Stimulated activated CD8-positive, alpha-beta memory T cell treated with anti-CD3 and anti-CD28 coated beads, Interleukin-12 subunit alpha, Interleukin-12 subunit beta, amount 100 ng/mL, for 24 hours (primary cell): ENCODE measurements around the gene SYN1.

Experiments
- DNase-seq: peaks from one replicate; pipeline ENCODE4 v3.0.0-alpha.2; 2020; ENCODE audit errors: extremely low read depth

SYN1 gene

GRCh38 chrX:47595716-47596251 lies 23.9 kb downstream of the SYN1 start:
- DNase-seq = no peak

DNA sequence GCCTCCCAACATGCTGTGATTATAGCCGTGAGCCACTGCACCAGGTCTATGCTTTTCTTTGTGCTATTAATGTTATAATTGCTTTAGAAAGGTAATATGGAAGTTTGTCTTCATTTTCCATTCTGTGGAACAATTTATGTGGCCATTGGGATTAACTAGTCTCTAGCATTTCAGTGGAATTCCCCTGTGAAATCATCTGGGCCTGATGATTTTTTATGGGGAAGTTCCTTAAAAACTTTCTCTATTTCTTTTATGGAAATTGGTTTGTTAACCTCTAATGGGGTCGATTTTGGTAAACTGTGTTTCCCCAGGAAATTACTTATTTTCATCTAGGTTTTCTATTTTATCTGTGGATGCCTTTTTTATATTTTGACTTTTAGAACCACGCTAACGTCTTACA lies 26.1 kb downstream of the SYN1 start:
- DNase-seq = no peak

GRCh38 chrX:47590984-47591383 lies 28.7 kb downstream of the SYN1 start:
- DNase-seq = no peak

- no peak for DNase-seq
Measured at GRCh38 chrX:47587906-47588735, 31.5 kb downstream of the SYN1 start.

GRCh38 chrX:47587091-47587891 lies 32.4 kb downstream of the SYN1 start:
- DNase-seq = no peak

DNA sequence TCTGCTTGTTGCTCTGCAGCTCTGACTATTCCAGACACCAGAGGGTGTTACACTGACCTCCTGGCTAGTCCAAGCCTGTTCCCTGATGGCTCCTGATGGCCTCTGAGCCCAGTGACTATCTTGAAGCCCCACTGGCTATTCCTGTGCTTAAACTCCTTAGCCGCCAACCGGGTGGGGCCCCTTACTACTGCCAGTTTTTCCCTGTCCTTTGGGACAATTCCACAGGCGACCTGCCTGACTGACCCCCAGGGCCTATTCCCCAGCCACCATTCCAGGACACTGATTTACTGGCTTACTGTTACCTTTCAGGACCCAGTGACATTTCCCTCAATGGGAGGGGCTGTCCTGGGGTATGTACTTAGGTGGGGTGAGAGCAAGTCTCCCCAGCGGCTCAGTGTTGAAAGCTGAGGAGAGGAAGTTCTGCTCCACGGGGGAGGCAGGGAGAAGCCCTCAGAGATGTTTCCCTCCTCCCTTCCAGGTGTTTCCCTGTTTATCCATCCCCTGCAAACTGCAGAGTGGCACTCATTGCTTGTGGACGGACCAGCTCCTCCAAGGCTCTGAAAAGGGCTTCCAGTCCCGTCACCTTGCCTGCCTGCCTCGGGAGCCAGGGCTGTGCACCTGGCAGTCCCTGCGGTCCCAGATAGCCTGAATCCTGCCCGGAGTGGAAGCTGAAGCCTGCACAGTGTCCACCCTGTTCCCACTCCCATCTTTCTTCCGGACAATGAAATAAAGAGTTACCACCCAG lies 33.4 kb downstream of the SYN1 start:
- DNase-seq = no peak

DNA sequence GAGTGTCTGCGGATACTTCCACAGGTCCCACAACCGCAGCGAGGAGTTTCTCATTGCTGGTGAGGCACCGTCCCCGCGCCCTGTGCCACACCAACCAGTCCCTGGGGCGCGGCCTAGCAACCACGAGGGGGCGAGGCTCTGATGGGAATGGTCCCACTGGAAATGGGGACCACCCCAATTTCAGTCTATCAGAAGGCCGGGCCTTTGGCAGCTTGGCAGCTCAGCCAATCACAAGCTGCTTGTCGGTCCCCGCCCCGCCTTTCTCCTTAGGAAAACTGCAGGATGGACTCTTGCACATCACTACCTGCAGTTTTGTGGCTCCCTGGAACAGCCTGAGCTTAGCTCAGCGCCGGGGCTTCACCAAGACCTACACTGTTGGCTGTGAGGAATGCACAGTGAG lies 34.4 kb downstream of the SYN1 start:
- no peak for DNase-seq

DNA sequence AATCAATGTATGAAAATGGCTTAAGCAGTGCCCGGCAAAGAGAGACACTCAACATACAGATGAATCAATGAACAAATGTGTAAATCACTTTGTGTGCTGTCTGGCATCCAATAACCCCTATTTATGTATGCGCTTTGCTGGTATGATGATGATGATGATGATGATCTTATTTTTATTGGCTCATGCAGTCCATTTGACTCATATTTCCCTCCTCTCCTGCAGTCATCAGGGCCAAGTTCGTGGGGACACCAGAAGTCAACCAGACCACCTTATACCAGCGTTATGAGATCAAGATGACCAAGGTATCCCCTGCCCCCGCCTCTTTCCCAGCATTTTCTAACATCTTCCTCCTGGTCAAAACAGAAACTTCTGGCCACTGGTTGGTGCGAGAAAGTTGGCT lies 34.9 kb downstream of the SYN1 start:
- no peak for DNase-seq

GRCh38 chrX:47583240-47583861 lies 36.3 kb downstream of the SYN1 start:
- no peak for DNase-seq

DNA sequence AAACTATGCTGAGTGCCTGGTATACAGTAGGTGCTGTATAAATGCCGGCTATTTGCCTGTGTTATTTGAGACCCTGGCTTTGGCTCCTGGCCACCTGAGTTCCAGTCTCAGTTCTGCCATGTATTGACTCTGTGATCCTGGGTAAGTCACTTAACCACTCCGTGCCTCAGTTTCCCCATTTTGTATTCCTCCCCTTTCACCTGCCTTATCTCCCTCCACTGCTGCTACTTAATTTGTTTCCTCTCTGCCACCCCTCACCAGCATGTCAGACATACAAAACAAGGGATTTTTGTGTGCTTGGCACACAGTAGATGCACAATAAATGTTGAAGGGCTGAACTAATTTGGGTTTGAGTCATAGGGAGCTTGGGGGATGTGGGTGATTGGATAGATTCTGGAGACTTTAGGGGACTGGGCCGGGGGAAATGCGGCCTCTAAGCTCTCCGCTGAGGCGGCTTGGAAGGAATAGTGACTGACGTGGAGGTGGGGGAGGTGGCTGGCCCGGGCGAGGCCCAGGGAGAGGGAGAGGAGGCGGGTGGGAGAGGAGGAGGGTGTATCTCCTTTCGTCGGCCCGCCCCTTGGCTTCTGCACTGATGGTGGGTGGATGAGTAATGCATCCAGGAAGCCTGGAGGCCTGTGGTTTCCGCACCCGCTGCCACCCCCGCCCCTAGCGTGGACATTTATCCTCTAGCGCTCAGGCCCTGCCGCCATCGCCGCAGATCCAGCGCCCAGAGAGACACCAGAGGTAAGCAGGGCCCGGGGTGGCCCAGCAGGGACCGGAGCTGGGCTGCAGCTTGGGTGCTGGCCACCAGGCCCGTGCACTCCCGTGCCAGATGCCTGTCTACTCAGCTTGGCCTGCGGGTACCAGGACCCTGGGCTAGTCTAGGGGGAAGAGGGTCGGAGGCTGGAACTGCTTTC lies 37.7 kb downstream of the SYN1 start, which contains the start of gene TIMP1:
TIMP1 (plus strand) TSS at position 706 of the 917 bp plus-strand sequence. CDS start 980 bp downstream, outside the sequence.
- DNase-seq = peak; percentile 48

DNA sequence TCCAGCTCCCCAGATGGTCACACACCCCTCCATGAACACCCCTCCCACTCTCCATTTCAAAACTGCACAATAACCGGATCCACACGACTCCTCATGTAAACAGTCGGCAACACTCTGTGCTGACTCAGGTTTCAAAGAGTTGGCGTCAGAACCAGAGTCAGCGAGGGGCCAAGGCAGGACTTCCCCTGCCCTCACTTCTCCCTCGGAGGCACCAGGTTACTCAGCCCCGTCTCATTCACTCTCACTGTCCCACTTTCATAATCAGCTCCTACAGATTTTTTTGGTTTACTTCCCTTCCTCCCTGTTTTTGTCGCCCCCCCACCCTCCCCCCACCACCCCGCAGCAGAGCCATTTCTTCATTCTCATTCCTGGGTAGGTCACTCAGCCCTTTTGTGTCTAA lies 40.1 kb downstream of the SYN1 start:
- DNase-seq = no peak

DNA sequence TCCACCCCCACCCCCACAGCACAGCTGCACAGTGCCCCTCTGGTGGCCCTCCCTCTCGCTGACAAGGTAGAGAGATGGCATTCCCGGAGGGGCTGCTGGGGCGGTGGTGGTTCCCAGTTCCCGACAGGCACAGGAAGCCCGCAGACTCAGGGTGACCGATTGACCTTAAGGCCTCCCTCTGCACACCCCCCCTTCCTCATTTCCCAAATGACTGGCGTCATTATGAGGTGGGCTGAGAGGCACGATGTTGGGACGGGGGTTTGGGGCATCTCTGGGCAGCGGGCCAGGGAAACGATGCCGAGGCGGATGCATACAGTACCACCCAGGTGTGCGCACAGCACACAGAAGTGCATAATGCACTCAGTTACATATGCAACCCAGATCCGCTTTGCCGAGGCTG lies 41.0 kb downstream of the SYN1 start:
- no peak for DNase-seq

DNA sequence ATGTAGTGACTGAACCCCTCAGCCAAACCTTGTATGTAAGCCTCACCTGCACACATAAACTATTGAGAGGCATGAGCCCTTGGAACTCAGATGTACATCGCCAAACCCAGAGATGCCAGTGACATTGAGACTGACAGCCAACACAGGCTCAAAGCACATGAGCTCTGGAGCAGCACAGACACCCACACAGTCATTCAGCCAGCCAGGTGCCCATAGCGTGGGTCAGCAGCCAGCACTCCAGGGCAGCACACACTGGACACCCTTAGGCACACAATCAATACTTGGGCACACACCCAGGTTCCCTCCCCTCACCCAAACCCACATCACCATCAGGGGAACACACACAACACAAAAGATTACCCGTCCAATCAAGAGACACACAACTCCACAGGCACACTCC lies 41.8 kb downstream of the SYN1 start:
- no peak for DNase-seq

DNA sequence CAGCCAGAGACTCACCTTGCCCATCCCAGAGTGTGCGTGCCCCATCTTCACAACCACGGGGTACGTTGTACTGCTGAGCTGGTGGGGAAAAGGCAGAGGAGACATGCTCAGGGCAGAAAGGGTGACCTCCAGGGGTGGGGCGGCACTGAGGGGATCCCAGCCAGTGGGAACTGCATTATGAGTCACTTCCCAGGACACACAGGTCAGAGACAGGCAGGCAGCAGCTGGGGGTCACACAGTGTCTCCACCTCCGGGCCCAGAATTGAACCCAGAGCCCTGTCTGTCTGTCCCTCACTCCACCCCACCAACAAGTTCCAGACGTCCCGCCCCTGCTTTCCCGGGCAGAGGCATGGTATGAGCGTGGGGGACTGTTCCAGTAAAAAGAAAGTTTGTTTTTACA lies 42.2 kb downstream of the SYN1 start:
- DNase-seq = no peak

DNA sequence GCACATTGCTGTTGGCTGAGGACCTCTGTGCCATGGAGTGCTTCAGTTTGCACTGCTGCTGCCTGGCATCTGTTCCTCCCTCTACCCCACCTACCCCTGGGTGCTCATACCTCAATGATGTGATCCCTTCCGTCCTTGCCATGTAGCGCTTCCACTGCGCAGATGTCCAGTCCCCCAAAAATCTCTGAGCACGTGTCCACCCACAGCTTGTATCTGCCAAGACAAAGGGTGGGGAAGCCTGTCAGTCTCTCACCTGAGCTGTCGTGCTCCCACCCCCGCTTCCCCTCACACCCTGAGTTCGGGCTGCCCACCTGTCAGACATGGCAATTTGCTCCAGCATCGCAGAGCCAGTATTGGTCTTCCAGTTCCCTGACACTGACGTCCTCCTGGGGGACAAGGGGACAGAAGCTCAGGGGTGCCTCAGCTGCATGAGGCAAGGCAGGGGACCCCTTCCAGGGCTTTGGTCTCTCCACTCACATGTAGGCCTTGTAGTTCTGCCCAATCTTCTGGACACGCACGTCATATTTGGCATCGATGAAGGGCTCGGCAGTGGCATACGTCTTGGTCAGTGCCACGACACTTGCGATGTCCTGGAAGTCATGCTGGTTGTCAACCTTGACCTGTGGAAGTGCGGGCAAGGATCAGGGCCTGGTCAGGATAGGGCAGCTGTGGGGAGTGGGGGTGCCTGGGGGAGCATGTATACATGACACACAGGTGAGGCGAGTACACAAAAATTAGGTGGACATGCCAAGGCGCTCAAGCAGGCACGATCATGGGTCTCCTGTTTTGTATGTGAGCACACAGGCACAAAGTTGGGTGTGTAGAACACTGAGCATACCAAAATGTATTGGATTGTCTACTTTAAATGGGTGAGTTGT lies 43.4 kb downstream of the SYN1 start:
- no peak for DNase-seq

DNA sequence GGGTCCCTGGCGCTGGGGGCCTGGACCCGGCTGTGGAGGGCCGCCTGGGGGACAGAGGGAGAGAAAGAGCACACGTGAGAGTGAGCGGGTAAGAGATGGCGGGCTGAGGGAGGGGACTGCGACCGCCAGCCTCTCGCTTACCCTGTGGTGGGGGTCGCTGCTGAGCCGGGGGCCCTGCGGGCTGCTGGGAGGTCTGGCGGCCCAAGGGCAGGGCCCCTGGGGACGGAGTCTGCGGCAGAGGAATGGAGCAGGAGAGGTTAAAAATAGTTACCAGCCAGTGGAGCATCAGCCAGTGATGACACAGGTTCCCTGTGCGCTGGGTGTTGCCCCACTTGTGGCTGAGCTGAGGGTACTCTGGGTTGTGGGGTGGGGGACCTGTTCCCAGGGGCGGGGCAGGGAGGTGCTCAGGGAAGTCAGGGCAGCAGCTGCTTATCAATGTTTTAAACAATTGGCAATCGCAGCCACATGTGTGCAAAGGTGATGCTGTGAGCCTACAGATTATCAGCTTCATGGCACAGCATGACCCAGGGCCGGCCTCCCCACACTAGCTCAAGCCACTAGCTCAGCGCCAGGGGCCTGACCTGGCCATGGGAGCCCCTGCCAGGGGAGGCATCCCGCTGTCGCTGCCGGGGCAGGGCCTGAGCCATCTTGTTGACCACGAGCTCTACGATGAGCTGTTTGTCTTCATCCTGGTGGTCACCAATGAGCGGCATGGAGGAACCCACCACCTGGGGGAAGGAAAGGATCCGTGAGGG lies 44.9 kb downstream of the SYN1 start:
- no peak for DNase-seq

DNA sequence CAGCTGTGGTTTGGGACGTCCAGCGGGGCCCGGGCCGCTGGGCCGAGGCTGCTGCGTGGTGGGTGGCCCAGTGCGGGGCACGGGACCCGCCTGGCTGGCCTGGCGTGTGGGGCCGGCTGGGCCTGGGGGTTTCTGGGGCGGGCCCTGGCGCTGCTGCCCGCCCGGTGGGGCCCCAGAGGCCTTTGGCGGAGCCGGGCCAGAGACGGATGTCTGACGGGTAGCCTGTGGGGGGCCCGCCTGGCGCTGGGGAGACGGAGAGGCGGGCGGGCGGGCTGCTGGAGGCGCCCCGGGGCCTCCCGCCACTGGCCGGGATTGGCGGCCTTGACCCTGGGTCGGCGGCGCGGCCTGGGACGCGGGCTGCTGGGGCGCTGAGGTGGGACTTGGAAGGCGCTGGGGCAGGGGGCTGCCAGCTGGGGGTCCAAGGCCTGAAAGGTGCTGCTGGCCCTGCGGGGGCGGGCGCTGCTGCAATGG lies 45.5 kb downstream of the SYN1 start:
- no peak for DNase-seq

- DNase-seq = no peak
Measured at GRCh38 chrX:47573341-47574075, 46.1 kb downstream of the SYN1 start.
